Measurements from ENCODE around the gene GOLGA5.

GRCh38 chr14:92819011-92819597 is 25.0 kb downstream of the GOLGA5 start:
- no peak for TF ChIP-seq POLR2A (IDR thresholded peaks at IDR 0.05)
- TF ChIP-seq CTCF (IDR thresholded peaks at IDR 0.05): no peak
- TF ChIP-seq EP300 (IDR thresholded peaks at IDR 0.05): no peak

Data from tibial nerve (tissue), 4 donors.